GM21447 (cell line): ENCODE results near the gene PTGIS.

Experiments used
- ATAC-seq: cut with Tn5 transposase; IDR thresholded peaks from one replicate; pipeline ENCODE4 v1.9.1; 2021; ENCODE audit not compliant: unreplicated experiment

PTGIS gene

DNA sequence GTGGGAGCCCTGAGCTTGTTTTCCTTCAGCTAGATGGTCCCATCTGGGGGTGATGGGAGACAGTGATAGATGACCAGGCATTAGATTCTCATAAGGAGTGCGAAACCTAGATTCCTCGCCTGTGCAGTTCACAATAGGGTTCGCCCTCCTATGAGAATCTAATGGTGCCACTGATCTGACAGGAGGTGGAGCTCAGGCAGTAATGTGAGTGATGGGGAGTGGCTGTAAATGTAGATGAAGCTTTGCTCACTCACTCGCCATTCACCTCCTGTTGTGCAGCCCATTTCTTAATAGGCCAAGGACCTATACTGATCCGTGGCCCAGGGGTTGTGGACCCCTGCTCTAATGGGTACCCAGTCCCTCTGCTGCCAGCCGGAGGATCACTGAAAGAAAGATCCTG lies 64.8 kb downstream of the PTGIS start:
- ATAC-seq, result no peak

DNA sequence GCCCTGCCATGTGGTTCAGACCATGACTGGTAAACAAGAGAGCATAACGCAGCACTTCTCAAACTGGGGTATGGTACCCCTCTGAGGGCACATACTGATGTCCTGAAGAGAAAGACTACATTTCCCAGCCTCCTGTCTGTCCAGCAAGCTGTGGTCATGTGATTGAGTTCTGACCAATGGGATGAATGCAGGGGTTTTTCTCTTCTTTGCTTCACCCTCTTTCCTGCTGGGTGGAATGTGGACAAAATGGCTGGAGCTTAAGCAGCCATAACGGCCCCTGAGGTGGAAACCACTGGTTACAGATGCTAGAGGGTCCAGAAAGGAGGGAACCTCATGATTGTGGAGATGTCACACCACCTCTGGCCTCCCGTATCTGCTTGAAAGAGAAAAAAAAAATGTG lies 66.0 kb downstream of the PTGIS start:
- no peak for ATAC-seq

DNA sequence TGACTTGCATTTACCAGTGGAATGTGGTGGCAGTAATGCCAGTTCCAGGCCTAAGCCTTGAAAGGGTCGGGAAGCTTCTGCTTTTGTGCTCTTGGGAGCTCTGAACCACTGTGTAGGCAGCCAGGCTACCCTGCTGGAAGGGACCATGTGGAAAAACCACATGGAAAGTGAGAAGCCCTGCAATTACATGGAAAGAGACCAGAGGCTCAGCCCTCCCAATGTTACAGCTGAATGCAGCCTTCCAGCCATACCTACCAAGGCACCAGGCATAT lies 70.6 kb downstream of the PTGIS start:
- ATAC-seq, result no peak

DNA sequence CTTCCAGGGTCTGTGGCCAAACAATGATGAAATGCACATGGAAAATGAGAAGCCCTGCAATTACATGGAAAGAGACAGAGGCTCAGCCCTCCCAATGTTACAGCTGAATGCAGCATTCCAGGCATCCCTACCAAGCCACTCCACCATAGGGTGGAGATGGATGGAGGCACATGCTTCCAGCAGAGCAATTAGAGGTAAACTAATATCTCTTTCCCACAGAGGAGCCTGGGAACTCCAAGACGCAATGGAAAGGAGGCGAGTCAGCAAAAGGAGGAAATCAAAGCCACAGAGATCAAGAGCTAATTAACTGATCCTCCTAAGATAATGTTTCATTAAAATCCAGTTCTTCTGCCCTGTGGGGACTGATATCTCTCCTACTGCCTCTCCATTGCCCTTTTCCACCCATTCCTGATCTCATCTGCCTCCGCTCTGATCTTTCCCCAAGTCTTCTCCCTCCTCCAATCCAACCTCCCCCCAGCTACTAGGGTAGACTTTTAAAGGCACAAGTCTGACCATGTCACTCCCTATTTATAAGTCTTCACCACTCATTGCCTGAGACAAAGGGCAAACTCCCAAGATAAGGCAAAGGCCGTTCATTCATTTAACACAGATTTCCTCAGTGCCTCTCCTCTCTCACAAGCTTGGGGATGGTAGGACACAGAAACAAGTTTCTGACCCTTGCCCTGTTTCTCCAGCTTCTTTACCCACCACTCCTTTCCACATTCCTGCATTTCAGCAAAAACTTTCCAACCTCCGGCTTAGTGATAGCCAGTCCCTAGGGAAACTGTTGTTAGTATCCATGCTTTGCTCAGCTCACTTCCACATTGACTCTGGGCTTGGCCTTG lies 71.2 kb downstream of the PTGIS start:
- no peak for ATAC-seq

DNA sequence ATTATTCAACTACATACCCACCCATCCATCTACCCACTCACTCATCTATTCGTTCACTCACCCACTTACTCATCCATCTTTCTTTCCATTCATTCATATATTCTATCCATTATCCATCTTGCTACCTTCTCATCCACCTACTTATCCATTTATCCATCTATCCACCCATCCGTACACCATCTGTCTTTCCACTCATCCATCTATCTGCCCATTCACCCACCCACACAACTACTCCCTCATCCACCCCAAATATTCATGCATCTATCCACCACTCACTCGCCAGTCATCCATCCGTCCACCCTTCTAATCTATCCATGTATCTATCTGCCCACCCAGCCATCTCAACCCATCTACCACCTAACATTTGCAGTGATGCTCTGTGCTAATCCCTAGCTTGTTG lies 71.9 kb downstream of the PTGIS start:
- no peak for ATAC-seq

DNA sequence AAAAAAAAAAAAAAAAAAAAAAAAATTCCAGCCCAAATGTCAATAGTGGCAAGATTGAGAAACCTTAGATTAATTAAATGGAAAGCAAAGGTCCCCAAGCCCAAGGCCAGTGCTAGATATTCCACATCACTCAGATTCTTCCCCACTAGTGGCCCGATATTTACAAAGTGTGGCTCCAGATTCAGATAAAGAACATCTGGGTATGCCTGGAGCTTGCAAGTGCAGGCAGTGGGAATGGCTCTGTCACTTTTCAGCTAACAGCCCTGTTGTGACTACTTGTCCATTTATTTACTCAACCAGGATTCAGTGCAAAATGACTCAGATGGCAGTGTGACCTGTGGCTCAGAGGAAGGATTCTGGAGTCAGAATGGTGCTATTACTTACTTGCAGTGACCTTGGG lies 77.2 kb downstream of the PTGIS start:
- no peak for ATAC-seq

DNA sequence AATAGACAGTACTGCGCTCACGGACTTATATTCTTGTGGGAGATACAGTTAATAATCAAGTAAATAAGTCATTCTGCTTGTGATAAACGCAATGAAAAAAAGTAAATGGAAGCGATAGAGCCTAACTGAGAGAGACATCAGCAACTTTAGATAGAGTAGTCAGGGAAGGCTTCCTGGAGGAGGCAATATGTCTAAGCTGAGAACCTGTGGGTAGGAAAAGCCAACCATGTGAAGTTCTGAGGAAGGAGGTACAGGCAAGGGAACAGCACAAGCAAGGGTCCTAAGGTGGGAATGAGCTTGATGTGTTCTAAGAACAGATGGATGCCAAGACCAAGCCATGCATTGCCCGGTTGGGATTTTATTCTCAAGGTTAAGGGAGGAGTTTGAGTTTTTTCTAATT lies 78.2 kb downstream of the PTGIS start:
- ATAC-seq, result no peak

DNA sequence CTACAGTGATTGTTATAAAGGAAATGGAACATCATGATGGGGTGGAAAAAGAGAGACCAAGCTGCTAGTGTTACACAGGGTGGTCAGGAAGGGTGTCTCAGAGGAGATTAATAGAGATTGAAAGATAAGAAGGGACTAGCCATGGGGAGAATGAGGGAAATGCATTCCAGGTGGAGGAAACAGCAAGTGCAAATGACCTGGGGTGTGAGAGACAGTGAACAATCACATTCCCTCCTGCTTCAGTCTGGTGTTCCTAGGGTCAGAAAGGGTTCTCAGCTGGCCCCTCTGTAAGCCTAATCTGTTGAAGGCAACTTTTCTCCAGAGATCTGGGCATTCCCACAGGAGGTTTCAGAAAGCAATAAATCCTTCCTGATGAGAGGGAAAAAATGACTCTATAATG lies 81.9 kb downstream of the PTGIS start:
- ATAC-seq, result no peak

DNA sequence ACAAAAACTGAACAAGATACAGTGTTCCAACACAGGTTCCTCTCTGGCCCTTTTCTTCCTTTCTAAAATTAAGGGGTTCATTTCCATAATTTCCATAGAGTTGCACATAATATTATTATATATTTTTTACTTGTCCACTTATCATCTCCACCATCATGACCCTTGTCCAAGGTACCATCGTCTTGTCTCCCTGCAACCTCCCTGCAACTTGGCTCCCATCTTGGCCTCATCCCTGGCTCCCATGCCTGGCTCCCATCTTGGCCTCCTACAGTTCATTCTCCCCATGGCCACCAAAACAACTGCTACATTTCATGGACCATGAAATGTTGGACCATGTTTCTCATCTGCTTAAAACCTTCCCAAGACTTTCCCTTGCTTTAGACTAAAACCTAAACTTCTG lies 82.4 kb downstream of the PTGIS start:
- ATAC-seq, result no peak

DNA sequence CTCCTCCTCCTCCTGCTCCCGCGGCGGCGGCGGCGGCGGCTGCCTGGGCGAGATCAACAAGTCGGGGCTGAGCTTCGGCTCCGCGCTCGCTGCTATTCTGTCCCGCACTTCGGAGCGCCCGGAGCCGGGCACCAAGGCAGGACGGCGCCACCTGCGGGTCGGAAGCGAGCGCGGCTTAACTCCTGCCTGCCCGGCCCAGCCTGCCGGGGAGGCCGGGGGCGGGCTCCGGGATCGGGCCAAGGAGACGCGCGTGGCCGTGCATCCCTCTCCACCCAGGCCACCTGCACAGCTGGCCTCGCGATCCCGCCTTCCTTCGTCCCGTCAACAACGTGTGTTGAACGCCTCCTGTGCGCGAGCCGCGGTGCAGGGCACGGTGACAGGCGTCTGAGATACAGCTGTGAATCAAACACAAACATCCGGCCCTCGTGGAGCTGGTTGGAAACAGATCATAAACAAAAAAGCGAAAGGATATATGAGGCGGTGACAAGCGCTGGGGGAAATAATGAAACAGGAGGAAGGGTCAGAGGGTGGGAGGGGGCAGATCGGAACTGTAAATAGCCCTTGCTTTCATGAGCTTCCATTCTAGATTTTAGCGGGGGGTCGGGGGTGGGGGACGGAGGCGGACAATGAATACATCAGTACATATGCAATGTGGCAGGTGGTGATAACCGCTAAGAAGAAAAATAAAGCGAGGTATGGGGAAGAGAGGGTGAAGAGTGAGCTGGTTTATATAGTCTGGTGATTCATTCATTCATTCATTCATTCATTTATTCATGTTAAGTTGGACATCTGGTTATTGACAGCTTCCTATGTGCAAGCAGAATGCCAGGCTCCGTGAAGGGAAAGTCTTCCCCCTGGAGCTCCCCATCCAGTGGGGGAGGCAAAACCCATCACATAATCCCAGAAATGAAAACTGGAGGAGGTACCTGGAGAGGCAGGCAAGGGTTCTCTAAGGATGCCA lies 83.5 kb downstream of the PTGIS start:
- no peak for ATAC-seq

DNA sequence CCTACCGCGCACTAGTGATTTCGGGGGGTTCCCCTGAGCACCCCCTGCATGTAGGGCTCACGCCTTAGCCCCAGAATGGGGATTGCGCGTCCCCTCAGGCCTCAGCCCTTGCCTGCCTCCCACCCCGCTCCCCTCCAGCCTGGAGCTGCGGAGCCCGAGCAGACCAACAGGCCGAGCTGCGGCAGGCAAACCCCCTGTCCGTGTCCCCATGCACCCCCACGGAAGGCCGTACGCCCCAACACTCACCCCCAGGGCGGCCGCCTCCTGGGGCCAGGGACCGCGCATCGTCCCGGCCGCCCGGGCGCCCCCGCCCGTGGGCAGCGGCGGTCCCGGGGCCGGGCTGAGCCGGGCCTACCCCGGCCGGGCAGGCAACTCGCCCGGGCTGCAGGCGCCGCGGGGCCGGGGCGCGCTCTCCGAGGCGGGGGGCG lies 84.2 kb downstream of the PTGIS start:
- no peak for ATAC-seq

DNA sequence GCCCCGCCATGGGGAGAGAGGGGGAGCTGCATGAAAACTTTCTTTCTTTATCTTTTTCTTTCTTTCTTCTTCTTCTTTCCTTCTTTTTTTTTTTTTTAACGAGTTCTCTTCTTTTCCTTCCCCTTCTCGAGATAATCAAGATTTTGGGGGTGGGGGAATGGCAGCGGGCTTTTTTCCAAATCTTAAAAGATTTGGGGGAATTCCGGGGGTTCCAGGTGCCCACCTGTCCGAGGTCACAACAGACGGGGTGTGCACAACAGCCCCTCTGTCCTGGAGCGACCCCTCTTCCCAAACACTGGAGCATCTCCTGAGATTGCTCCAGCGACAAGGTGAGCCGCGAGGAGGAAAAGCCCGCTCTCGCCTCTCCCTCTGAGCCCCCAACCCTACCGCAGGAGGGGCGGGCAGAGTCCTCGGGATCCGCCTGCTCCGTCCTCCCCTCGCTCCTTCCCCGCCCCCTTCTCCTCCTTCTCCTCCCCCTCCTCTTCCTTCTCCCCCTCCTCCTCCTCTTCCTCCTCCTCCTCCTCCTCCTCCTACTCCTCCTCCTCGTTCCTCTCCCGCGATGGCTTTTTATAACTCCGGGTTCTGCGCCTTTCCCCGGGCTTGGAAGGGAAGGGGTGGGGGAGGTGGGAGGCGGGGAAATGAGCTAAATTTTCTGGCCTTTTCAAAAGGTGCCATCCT lies 84.8 kb downstream of the PTGIS start:
- no peak for ATAC-seq

DNA sequence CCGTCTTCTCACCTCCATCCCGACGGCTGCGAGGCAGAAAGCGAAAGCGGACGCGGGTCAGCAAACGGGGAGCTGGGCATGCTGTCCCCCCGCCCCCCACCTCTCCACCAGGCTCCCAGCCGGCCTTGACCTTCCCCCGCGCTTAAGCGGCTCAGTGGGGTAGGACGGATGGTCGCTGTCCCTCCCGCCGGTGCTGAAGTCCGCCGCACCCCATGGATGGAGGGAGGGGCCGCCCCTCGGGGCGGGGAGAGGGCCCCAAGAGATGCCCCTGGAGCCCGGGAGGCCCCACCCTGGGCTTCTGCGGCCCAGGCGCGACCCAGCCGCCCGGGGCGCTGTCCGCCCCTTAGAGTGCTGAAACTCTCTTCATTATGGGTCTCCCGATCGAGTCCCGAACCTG lies 85.3 kb downstream of the PTGIS start, which contains the start of gene KCNB1:
Gene KCNB1 (minus strand): TSS at position 48 of the 397 bp plus-strand sequence. CDS start 188 bp downstream, outside the sequence.
- ATAC-seq, result no peak

DNA sequence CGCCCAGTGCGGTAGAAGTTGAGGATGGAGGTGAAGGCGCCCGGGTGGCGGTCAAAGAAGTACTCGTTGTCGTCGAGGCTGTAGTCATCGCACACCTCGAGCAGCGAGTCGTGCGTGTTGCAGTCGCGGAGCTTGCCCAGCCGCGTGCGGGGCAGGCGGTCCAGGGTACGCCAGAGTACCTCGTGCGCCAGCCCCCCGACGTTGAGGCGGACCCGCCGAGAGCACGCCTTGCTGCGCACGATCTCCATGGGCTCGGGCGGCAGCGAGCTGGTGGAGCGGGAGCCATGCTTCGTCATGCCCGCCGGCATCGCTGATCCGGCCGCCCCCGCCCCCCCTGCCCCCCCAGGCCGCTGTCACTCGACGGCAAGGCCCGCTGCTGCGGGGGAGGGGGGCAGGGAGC lies 85.8 kb downstream of the PTGIS start:
- no peak for ATAC-seq

DNA sequence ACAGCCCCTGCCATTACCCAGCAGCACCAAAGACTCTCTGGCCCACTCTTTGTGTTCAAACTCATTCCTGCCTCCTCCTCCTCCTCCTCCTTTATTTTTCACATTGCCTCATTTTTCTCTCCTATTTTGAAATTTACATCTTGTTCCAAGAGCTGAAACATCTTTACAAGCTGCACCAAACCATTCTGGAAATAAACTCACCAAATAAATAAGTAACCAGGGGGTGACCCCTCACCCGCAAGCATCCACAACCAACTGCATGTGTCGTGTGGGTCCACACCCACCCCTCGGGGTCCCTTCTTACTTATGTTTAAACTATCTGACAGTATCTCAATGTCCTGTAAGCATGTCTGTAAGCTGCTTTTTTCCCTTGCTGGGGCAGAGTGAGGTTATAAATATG lies 86.8 kb downstream of the PTGIS start:
- ATAC-seq, result no peak

DNA sequence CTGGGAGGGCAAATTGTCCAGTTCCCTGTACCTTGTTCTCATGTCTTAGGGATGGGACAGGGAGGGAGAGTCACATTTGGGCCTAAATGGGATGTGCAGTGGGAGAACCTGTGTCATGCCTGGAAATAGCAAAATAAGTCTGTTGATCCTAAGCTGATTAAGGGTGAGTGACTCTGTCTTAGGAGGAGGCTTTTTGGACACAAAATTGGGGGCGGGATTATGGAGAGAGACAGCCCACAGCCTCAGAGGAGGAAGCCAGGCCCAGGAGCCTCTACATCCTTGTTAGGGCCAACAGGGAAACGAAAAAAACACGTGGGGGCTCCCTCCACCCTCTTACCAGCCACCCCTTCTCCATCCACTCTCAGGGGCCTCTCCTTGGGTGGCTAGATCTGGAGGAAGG lies 87.7 kb downstream of the PTGIS start:
- ATAC-seq, result no peak

DNA sequence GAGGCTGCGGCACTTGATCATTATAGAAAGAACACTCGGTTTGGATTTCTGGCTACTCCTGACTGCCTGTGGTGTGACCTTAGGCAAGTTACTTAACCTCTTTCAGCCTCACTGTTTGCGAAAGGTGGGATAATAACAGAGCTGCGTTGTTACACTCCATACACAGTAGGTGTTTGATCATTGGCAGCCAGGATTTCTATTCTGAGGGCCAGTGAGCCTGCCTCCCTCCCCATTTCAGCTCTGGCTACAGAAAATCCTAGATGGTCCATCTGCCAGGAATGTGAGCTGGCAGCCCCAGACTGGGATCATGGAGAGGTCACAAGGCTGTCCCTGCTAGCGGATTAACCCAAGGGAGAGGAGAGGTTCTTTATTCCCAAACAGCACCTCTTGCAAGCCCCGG lies 88.2 kb downstream of the PTGIS start:
- ATAC-seq, result no peak

DNA sequence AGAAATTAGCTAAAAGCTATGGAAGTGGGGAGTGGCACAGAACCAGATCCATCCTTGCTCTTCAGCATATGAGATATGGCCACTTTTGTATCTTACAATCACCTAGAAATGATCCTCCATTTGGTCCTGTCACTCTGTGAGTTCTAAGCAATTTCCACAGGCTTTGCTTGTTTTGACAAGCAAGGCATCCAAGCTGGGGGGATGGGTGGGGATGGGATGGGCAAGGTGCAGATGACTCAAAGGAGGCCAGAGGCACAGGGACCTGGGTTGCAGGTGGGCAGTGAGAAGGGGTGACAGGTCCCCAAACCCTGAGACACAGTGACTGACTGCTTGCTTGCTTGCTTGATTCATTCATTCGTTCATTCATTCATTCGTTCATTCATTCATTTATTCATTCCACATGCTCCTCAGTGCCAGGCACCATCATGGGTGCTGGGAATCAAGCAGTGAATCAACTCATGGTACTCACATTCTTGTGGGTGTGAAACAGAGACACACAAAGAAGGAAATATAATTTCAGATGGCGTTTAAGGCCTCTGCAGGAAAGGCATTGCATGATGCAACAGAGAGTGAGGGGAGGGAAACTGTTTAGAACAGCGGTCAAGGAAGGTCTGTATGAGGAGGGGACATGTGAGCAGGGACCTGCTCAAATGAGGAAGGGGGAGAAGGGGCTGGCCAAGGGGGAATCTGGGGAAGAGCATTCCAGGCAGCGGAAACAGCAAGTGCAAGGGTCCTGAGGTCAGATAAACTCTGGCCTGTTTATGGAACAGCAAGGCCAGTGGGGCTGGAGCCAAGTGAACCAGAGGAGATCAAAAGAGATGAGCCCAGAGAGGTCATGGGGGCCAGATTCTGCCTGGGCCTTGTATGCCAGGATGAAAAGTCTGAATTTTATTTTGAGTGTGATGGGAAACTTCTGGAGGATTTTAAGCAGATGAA lies 88.9 kb downstream of the PTGIS start:
- ATAC-seq, result no peak

DNA sequence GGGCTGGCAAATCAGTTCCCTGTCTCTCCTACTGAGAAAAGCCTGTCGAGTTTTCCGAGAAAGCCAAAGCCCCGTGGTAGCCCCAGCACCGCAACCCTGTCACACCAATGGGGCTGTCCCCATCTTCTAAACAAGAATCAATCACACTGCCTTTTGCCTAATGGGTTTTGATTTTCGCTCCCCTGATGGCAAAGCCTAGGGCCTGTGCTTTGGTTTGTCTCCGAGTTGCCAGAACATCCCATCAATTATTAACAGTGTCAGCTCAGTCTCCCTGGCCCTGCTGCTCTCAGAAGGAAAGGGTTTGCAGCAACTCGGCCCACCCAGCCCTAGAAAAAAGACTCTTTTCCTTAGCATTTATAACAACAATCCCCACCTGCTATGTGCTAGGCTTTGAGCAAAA lies 89.7 kb downstream of the PTGIS start:
- no peak for ATAC-seq

DNA sequence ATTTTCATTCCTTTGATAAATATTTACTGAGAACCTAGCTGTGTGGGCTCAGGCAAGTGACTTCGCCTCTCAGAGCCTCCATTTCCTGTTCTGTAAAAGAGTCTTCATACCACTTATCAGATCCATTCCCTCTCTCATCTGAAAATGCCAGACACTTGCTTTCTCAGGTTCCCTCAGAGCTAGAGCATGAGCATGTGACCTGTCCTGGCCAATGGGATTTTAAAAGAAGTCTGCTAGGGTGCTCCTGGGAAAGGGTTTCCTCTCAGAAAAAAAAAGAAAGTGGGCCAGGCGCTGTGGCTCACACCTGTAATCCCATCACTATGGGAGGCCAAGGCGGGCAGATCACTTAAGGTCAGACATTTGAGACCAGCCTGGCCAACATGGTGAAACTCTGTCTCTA lies 90.7 kb downstream of the PTGIS start:
- no peak for ATAC-seq

DNA sequence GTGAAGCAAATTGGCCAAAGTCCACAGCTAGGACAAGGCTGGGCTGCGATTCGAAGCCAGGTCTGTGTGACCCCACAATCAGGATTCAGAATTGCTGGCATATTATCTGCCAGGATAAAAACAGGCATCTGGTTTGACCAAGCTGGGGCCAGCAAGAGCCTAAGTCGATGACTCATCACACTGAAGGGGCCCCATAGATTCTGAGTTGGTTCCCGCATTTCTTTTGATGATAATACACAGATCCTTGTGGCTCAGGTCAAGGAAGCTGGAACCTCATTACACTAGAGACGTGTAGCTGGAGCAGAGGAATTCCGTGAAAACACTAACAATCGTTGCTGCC lies 92.0 kb downstream of the PTGIS start:
- ATAC-seq, result no peak
